ENCODE data around the gene ATF2.
A peak's percentile ranks its signal among the peaks of the same experiment; 100 is the strongest.
"Not testable (repeated sequence)": the region's sequence is repeated elsewhere in the genome, so short reads cannot be mapped to it uniquely, and the experiment has no call there.

ATF2 gene

GRCh38 chr2:175111200-175111657, 56.8 kb downstream of the ATF2 start:
- peak; percentile 16 for DNase-seq (ENCODE audit: low read depth)
- TF ChIP-seq CTCF (IDR thresholded peaks at IDR 0.05; ENCODE audit: low read depth, low read length, missing control alignments) = peak; percentile 51

GRCh38 chr2:175108091-175108490, 59.9 kb downstream of the ATF2 start:
- DNase-seq (ENCODE audit: low read depth); in situ Hi-C loops (cut with HindIII; ENCODE audit: low sequenced_read_pairs); H3K4me3 ChIP-seq (ENCODE audit: low read depth, low read length): not testable (repeated sequence)

More at GRCh38 chr2:175111200-175111657, 56.8 kb downstream of the ATF2 start:
- in situ Hi-C loops (cut with HindIII; ENCODE audit: low sequenced_read_pairs) = no loop called here
- no peak overlapping the region for H3K4me3 ChIP-seq (ENCODE audit: low read depth, low read length)

DNA sequence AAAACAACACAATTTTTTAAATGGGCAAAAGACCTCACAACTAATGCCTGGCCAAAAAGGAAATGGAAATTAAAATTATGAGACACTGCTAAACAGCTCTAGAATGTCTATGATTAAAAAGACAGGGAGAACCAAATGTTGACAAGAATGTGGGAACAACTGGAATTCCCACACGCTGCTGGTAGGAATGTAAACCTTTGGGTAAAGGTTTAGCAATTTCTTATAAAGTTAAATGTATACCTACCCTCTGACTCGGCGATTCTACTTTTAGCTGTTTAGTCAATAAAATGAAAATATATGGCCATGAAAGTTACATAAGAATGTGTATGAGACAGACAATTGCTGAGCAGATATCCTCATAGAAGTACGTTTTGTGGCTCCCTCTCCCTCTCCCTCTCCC, 60.9 kb downstream of the ATF2 start:
- H3K4me3 ChIP-seq (ENCODE audit: low read depth, low read length) = no peak overlapping the region
- in situ Hi-C loops (cut with HindIII; ENCODE audit: low sequenced_read_pairs) = no loop called here
- no peak for DNase-seq (ENCODE audit: low read depth)

GRCh38 chr2:175103191-175103590, 64.8 kb downstream of the ATF2 start:
- no peak for TF ChIP-seq CTCF (IDR thresholded peaks at IDR 0.05; ENCODE audit: low read depth, low read length, missing control alignments)
- H3K4me3 ChIP-seq (ENCODE audit: low read depth, low read length) = no peak overlapping the region
- in situ Hi-C loops (cut with HindIII; ENCODE audit: low sequenced_read_pairs) = no loop called here

More for the DNA sequence above, 60.9 kb downstream of the ATF2 start:
- no peak for TF ChIP-seq CTCF (IDR thresholded peaks at IDR 0.05; ENCODE audit: low read depth, low read length, missing control alignments)

DNA sequence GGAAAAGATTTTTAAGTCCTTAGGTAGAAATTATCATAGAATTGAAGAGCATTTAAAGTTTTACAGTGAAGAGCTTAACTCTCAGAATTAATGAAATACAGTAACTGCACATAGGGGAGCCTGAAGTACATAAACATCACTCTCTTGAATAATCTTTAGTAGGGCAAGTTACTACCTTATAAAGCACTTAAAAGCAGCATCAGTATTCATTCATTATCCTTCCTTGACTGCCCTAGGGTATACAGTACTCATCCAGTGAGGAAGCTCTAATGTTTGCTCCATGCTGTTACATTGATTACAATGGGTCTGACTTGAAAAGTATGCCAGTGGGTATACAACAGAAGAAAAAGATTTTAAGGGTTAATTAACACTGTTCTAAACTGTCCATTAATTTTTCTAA, 66.5 kb downstream of the ATF2 start:
- in situ Hi-C loops (cut with HindIII; ENCODE audit: low sequenced_read_pairs) = no loop called here
- TF ChIP-seq CTCF (IDR thresholded peaks at IDR 0.05; ENCODE audit: low read depth, low read length, missing control alignments) = no peak
- H3K4me3 ChIP-seq (ENCODE audit: low read depth, low read length) = no peak overlapping the region
- no peak for DNase-seq (ENCODE audit: low read depth)

More at GRCh38 chr2:175103191-175103590, 64.8 kb downstream of the ATF2 start:
- DNase-seq (ENCODE audit: low read depth) = no peak

GRCh38 chr2:175097297-175097696, 70.7 kb downstream of the ATF2 start:
- H3K4me3 ChIP-seq (ENCODE audit: low read depth, low read length) = no peak overlapping the region
- in situ Hi-C loops (cut with HindIII; ENCODE audit: low sequenced_read_pairs) = no loop called here
- no peak for TF ChIP-seq CTCF (IDR thresholded peaks at IDR 0.05; ENCODE audit: low read depth, low read length, missing control alignments)
- peak; percentile 71 for DNase-seq (ENCODE audit: low read depth)

GRCh38 chr2:175084117-175084516, 83.9 kb downstream of the ATF2 start:
- DNase-seq (ENCODE audit: low read depth); in situ Hi-C loops (cut with HindIII; ENCODE audit: low sequenced_read_pairs): not testable (repeated sequence)

GRCh38 chr2:175080479-175080878, 87.5 kb downstream of the ATF2 start:
- no peak overlapping the region for H3K4me3 ChIP-seq (ENCODE audit: low read depth, low read length)
- in situ Hi-C loops (cut with HindIII; ENCODE audit: low sequenced_read_pairs) = no loop called here
- DNase-seq (ENCODE audit: low read depth) = no peak
- TF ChIP-seq CTCF (IDR thresholded peaks at IDR 0.05; ENCODE audit: low read depth, low read length, missing control alignments) = no peak

More at GRCh38 chr2:175084117-175084516, 83.9 kb downstream of the ATF2 start:
- H3K4me3 ChIP-seq (ENCODE audit: low read depth, low read length) = not testable (repeated sequence)
